Measurements from ENCODE around the gene PRELID2. TPM values are rescaled to one million over a fixed set of nuclear protein-coding genes. Genes with fewer than 3 reads are reported as not detected.

The PRELID2 gene
- total and polyA plus RNA-seq, 4 donors: 1.2 to 68.1 (median 5.5) TPM

DNA sequence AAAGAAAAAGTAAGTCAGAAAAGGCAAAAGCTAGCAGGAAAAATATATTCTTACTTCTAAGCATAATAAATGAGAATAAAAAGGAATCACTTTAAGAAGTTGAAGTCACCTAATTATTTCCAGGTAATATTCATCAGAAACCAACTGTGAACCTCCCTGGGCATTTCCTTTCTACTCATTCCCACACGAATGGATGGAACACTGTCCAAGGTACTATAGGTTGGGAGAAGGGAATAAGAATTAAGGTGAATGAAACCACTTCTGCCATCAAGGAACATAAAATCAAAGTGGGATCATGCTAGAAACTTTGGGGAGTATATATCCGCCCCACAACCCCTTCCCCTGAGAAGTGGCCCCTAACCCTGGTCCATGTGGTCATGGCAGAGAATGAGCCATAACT lies 41.6 kb downstream of the PRELID2 start:
- Histone ChIP-seq H3K4me3 (no peak overlapping the region), H3K9ac (ENCODE audit: insufficient read depth in 1 of 2, low read length in 2 of 2) (no peak overlapping the region), H3K27ac (ENCODE audit: low read depth in 1 of 2, low read length in 1 of 2) (no peak overlapping the region), H3K9me3 (ENCODE audit: control insufficient read depth in 4 of 4, insufficient read depth in 3 of 4, low read length in 3 of 4) (no peaks in the 10 kb centered on the region), H3K27me3 (ENCODE audit: control insufficient read depth in 3 of 3, insufficient read depth in 3 of 3, low read length in 2 of 3) (no peaks in the 10 kb centered on the region), H3K4me1 (ENCODE audit: control insufficient read depth in 5 of 5, insufficient read depth in 5 of 5, low read length in 5 of 5) (peaks cover 0 to 6% (median 0%) of the 10 kb centered on the region in 5 donors), H3K36me3 (ENCODE audit: control insufficient read depth in 4 of 4, insufficient read depth in 4 of 4, low read length in 4 of 4) (peaks cover 0 to 8% (median 2%) of the 10 kb centered on the region in 4 donors)
- no peak for TF ChIP-seq CTCF (IDR thresholded peaks at IDR 0.05; ENCODE audit: control extremely low read depth, extremely low read depth)
- no peak for DNase-seq
- no peak for ATAC-seq (ENCODE audit: insufficient read depth, low FRiP score)
- WGBS, 2 donors: 80 to 92% methylated on average over 2 of the region's 2 CpGs

- 70 to 72% methylated on average over 3 of the region's 3 CpGs for WGBS, 2 donors
- Histone ChIP-seq H3K27ac (ENCODE audit: low read depth in 1 of 2, low read length in 1 of 2) (no peak overlapping the region), H3K9me3 (ENCODE audit: control insufficient read depth in 4 of 4, insufficient read depth in 3 of 4, low read length in 3 of 4) (no peaks in the 10 kb centered on the region), H3K36me3 (ENCODE audit: control insufficient read depth in 4 of 4, insufficient read depth in 4 of 4, low read length in 4 of 4) (peaks cover 0 to 8% (median 2%) of the 10 kb centered on the region in 4 donors), H3K4me1 (ENCODE audit: control insufficient read depth in 5 of 5, insufficient read depth in 5 of 5, low read length in 5 of 5) (peaks cover 0 to 6% (median 3%) of the 10 kb centered on the region in 5 donors), H3K27me3 (ENCODE audit: control insufficient read depth in 3 of 3, insufficient read depth in 3 of 3, low read length in 2 of 3) (no peaks in the 10 kb centered on the region), H3K9ac (ENCODE audit: insufficient read depth in 1 of 2, low read length in 2 of 2) (no peak overlapping the region), H3K4me3 (no peak overlapping the region)
- no peak for TF ChIP-seq CTCF (IDR thresholded peaks at IDR 0.05; ENCODE audit: control extremely low read depth, extremely low read depth)
- ATAC-seq (ENCODE audit: insufficient read depth, low FRiP score) (no peak), DNase-seq (no peak)
Observed at GRCh38 chr5:145792840-145793239, 42.3 kb downstream of the PRELID2 start.

GRCh38 chr5:145791866-145792265 lies 43.3 kb downstream of the PRELID2 start:
- DNase-seq (no peak), ATAC-seq (ENCODE audit: insufficient read depth, low FRiP score) (no peak)
- WGBS, 2 donors: 91 to 96% methylated on average over 9 of the region's 9 CpGs

More at GRCh38 chr5:145791866-145792265, 43.3 kb downstream of the PRELID2 start:
- peaks cover 0 to 7% (median 4%) of the 10 kb centered on the region in 5 donors for H3K4me1 ChIP-seq (ENCODE audit: control insufficient read depth in 5 of 5, insufficient read depth in 5 of 5, low read length in 5 of 5)
- H3K36me3 ChIP-seq (ENCODE audit: control insufficient read depth in 4 of 4, insufficient read depth in 4 of 4, low read length in 4 of 4): peaks cover 0 to 8% (median 2%) of the 10 kb centered on the region in 4 donors
- H3K27ac ChIP-seq (ENCODE audit: low read depth in 1 of 2, low read length in 1 of 2): no peak overlapping the region
- no peak overlapping the region for H3K9ac ChIP-seq (ENCODE audit: insufficient read depth in 1 of 2, low read length in 2 of 2)
- no peak for TF ChIP-seq CTCF (IDR thresholded peaks at IDR 0.05; ENCODE audit: control extremely low read depth, extremely low read depth)
- no peaks in the 10 kb centered on the region for H3K27me3 ChIP-seq (ENCODE audit: control insufficient read depth in 3 of 3, insufficient read depth in 3 of 3, low read length in 2 of 3)
- no peaks in the 10 kb centered on the region for H3K9me3 ChIP-seq (ENCODE audit: control insufficient read depth in 4 of 4, insufficient read depth in 3 of 4, low read length in 3 of 4)
- no peak overlapping the region for H3K4me3 ChIP-seq
